Measurements from ENCODE around the gene PCDHGB5.
"Not testable (repeated sequence)": the region's sequence is repeated elsewhere in the genome, so short reads cannot be mapped to it uniquely, and the experiment has no call there.

The PCDHGB5 gene

GRCh38 chr5:141383345-141383744, 14.4 kb upstream of the PCDHGB5 start:
- Histone ChIP-seq H3K27me3 (ENCODE audit: insufficient read depth, low read length) (peaks cover 83% of the 10 kb centered on the region), H3K36me3 (ENCODE audit: insufficient read depth, low read length) (no peaks in the 10 kb centered on the region), H3K4me3 (ENCODE audit: low read depth, low read length) (no peak overlapping the region), H3K79me2 (ENCODE audit: control insufficient read depth, insufficient read depth, low read length, unreplicated experiment) (no peaks in the 10 kb centered on the region), H3K27ac (ENCODE audit: low read depth, low read length) (no peak overlapping the region), H3K4me1 (ENCODE audit: control insufficient read depth, insufficient read depth, low read length, unreplicated experiment) (no peaks in the 10 kb centered on the region), H2AFZ (ENCODE audit: low read length, unreplicated experiment) (no peak overlapping the region)

GRCh38 chr5:141384471-141385267, 13.1 kb upstream of the PCDHGB5 start:
- H3K4me3 ChIP-seq (ENCODE audit: low read depth, low read length) = no peak overlapping the region
- no peak overlapping the region for H2AFZ ChIP-seq (ENCODE audit: low read length, unreplicated experiment)
- H3K79me2 ChIP-seq (ENCODE audit: control insufficient read depth, insufficient read depth, low read length, unreplicated experiment) = no peaks in the 10 kb centered on the region
- peaks cover 84% of the 10 kb centered on the region for H3K27me3 ChIP-seq (ENCODE audit: insufficient read depth, low read length)
- no peaks in the 10 kb centered on the region for H3K36me3 ChIP-seq (ENCODE audit: insufficient read depth, low read length)
- no peak overlapping the region for H3K27ac ChIP-seq (ENCODE audit: low read depth, low read length)
- no peaks in the 10 kb centered on the region for H3K4me1 ChIP-seq (ENCODE audit: control insufficient read depth, insufficient read depth, low read length, unreplicated experiment)

GRCh38 chr5:141387557-141388311, 10.0 kb upstream of the PCDHGB5 start, which contains the start of gene PCDHGB4:
Gene PCDHGB4, plus strand, starts transcription at chr5:141387698. Its CDS starts 187 bp downstream, at chr5:141387885.
- H3K36me3 ChIP-seq (ENCODE audit: insufficient read depth, low read length); H2AFZ ChIP-seq (ENCODE audit: low read length, unreplicated experiment); H3K79me2 ChIP-seq (ENCODE audit: control insufficient read depth, insufficient read depth, low read length, unreplicated experiment); H3K4me1 ChIP-seq (ENCODE audit: control insufficient read depth, insufficient read depth, low read length, unreplicated experiment); H3K27ac ChIP-seq (ENCODE audit: low read depth, low read length): not testable (repeated sequence)
- Histone ChIP-seq H3K4me3 (ENCODE audit: low read depth, low read length) (peak within 1 kb of the TSS; percentile 56), H3K27me3 (ENCODE audit: insufficient read depth, low read length) (peaks cover 88% of the 10 kb centered on the region)

GRCh38 chr5:141388661-141389060, 9.1 kb upstream of the PCDHGB5 start:
- Histone ChIP-seq H3K27me3 (ENCODE audit: insufficient read depth, low read length) (peaks cover 88% of the 10 kb centered on the region), H3K4me3 (ENCODE audit: low read depth, low read length) (peak overlapping the region; percentile 36; the same call in 1 of the 2 replicates), H3K36me3 (ENCODE audit: insufficient read depth, low read length) (no peaks in the 10 kb centered on the region), H2AFZ (ENCODE audit: low read length, unreplicated experiment) (no peak overlapping the region), H3K4me1 (ENCODE audit: control insufficient read depth, insufficient read depth, low read length, unreplicated experiment) (no peaks in the 10 kb centered on the region), H3K27ac (ENCODE audit: low read depth, low read length) (no peak overlapping the region), H3K79me2 (ENCODE audit: control insufficient read depth, insufficient read depth, low read length, unreplicated experiment) (no peaks in the 10 kb centered on the region)

GRCh38 chr5:141389153-141390042, 8.3 kb upstream of the PCDHGB5 start:
- H3K79me2 ChIP-seq (ENCODE audit: control insufficient read depth, insufficient read depth, low read length, unreplicated experiment) = no peaks in the 10 kb centered on the region
- H2AFZ ChIP-seq (ENCODE audit: low read length, unreplicated experiment) = no peak overlapping the region
- H3K4me1 ChIP-seq (ENCODE audit: control insufficient read depth, insufficient read depth, low read length, unreplicated experiment) = no peaks in the 10 kb centered on the region
- H3K27me3 ChIP-seq (ENCODE audit: insufficient read depth, low read length) = peaks cover 87% of the 10 kb centered on the region
- no peak overlapping the region for H3K27ac ChIP-seq (ENCODE audit: low read depth, low read length)
- no peak overlapping the region for H3K4me3 ChIP-seq (ENCODE audit: low read depth, low read length)
- no peaks in the 10 kb centered on the region for H3K36me3 ChIP-seq (ENCODE audit: insufficient read depth, low read length)

- H2AFZ ChIP-seq (ENCODE audit: low read length, unreplicated experiment) = no peak within 1 kb of the TSS
- H3K4me3 ChIP-seq (ENCODE audit: low read depth, low read length) = peak within 1 kb of the TSS; percentile 67
- no peaks in the 10 kb centered on the region for H3K36me3 ChIP-seq (ENCODE audit: insufficient read depth, low read length)
- no peaks in the 10 kb centered on the region for H3K79me2 ChIP-seq (ENCODE audit: control insufficient read depth, insufficient read depth, low read length, unreplicated experiment)
- no peak within 1 kb of the TSS for H3K27ac ChIP-seq (ENCODE audit: low read depth, low read length)
- peaks cover 82% of the 10 kb centered on the region for H3K27me3 ChIP-seq (ENCODE audit: insufficient read depth, low read length)
- no peaks in the 10 kb centered on the region for H3K4me1 ChIP-seq (ENCODE audit: control insufficient read depth, insufficient read depth, low read length, unreplicated experiment)
Observed at GRCh38 chr5:141392429-141393198, 5.1 kb upstream of the PCDHGB5 start, which contains the start of gene PCDHGA8. Gene PCDHGA8, plus strand, starts transcription at chr5:141392633. Its CDS starts 181 bp downstream, at chr5:141392814.

- H3K4me3 ChIP-seq (ENCODE audit: low read depth, low read length) = peak overlapping the region; percentile 67; the same call in 1 of the 2 replicates
- no peak overlapping the region for H3K27ac ChIP-seq (ENCODE audit: low read depth, low read length)
- no peaks in the 10 kb centered on the region for H3K79me2 ChIP-seq (ENCODE audit: control insufficient read depth, insufficient read depth, low read length, unreplicated experiment)
- no peaks in the 10 kb centered on the region for H3K36me3 ChIP-seq (ENCODE audit: insufficient read depth, low read length)
- H3K27me3 ChIP-seq (ENCODE audit: insufficient read depth, low read length) = peaks cover 81% of the 10 kb centered on the region
- no peak overlapping the region for H2AFZ ChIP-seq (ENCODE audit: low read length, unreplicated experiment)
- H3K4me1 ChIP-seq (ENCODE audit: control insufficient read depth, insufficient read depth, low read length, unreplicated experiment) = no peaks in the 10 kb centered on the region
Observed at GRCh38 chr5:141393267-141393666, 4.5 kb upstream of the PCDHGB5 start.

- not testable (repeated sequence) for H3K79me2 ChIP-seq (ENCODE audit: control insufficient read depth, insufficient read depth, low read length, unreplicated experiment); H3K36me3 ChIP-seq (ENCODE audit: insufficient read depth, low read length); H2AFZ ChIP-seq (ENCODE audit: low read length, unreplicated experiment); H3K4me1 ChIP-seq (ENCODE audit: control insufficient read depth, insufficient read depth, low read length, unreplicated experiment); H3K27ac ChIP-seq (ENCODE audit: low read depth, low read length); H3K4me3 ChIP-seq (ENCODE audit: low read depth, low read length)
- H3K27me3 ChIP-seq (ENCODE audit: insufficient read depth, low read length) = peaks cover 80% of the 10 kb centered on the region
Observed at GRCh38 chr5:141394401-141395187, 3.2 kb upstream of the PCDHGB5 start.

GRCh38 chr5:141398608-141399007, 861 bp downstream of the PCDHGB5 start:
- H2AFZ ChIP-seq (ENCODE audit: low read length, unreplicated experiment) = no peak overlapping the region
- peak overlapping the region; percentile 45; the same call in 1 of the 2 replicates for H3K4me3 ChIP-seq (ENCODE audit: low read depth, low read length)
- H3K27ac ChIP-seq (ENCODE audit: low read depth, low read length) = no peak overlapping the region
- H3K36me3 ChIP-seq (ENCODE audit: insufficient read depth, low read length) = peaks cover 5% of the 10 kb centered on the region; the same call in 1 of the 2 replicates
- H3K79me2 ChIP-seq (ENCODE audit: control insufficient read depth, insufficient read depth, low read length, unreplicated experiment) = no peaks in the 10 kb centered on the region
- peaks cover 79% of the 10 kb centered on the region for H3K27me3 ChIP-seq (ENCODE audit: insufficient read depth, low read length)
- H3K4me1 ChIP-seq (ENCODE audit: control insufficient read depth, insufficient read depth, low read length, unreplicated experiment) = no peaks in the 10 kb centered on the region

Measured in ACC112 (cell line).